A673 (cell line): ENCODE data around the gene MAX.

Experiments used
- EZH2 ChIP-seq: fragments of 200-600 bp; sonication (generic); IDR thresholded peaks from 2 replicates; pipeline ENCODE4 v1.6.1; 2017; ENCODE audit warnings: borderline replicate concordance, low read depth, mild to moderate bottlenecking, mixed read lengths, antibody characterized with exemption, low read length; ENCODE audit not compliant: poor library complexity, severe bottlenecking
- TF ChIP-seq, protein P1 (sequence below): fragments of 300-800, 200-600 bp; sonication (generic); conservative IDR thresholded peaks from 2 replicates; pipeline ENCODE4 v1.5.1; 2017; ENCODE audit warnings: low read depth, mild to moderate bottlenecking, antibody characterized with exemption, low read length, moderate library complexity, mixed read lengths

GRCh38 chr14:65079201-65079600, 23.1 kb downstream of the MAX start:
- TF ChIP-seq, protein P1, sequence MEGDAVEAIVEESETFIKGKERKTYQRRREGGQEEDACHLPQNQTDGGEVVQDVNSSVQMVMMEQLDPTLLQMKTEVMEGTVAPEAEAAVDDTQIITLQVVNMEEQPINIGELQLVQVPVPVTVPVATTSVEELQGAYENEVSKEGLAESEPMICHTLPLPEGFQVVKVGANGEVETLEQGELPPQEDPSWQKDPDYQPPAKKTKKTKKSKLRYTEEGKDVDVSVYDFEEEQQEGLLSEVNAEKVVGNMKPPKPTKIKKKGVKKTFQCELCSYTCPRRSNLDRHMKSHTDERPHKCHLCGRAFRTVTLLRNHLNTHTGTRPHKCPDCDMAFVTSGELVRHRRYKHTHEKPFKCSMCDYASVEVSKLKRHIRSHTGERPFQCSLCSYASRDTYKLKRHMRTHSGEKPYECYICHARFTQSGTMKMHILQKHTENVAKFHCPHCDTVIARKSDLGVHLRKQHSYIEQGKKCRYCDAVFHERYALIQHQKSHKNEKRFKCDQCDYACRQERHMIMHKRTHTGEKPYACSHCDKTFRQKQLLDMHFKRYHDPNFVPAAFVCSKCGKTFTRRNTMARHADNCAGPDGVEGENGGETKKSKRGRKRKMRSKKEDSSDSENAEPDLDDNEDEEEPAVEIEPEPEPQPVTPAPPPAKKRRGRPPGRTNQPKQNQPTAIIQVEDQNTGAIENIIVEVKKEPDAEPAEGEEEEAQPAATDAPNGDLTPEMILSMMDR = no peak
- no peak for TF ChIP-seq EZH2
